GM19238 (cell line): Measurements from ENCODE around the gene BCL2A1.
"Not testable (repeated sequence)": the region's sequence is repeated elsewhere in the genome, so short reads cannot be mapped to it uniquely, and the experiment has no call there.

ENCODE experiments used
- DNase-seq: peaks from one replicate; pipeline ENCODE4 v3.0.0; 2011; ENCODE audit warnings: low spot score; ENCODE audit not compliant: insufficient read length

The BCL2A1 gene

DNA sequence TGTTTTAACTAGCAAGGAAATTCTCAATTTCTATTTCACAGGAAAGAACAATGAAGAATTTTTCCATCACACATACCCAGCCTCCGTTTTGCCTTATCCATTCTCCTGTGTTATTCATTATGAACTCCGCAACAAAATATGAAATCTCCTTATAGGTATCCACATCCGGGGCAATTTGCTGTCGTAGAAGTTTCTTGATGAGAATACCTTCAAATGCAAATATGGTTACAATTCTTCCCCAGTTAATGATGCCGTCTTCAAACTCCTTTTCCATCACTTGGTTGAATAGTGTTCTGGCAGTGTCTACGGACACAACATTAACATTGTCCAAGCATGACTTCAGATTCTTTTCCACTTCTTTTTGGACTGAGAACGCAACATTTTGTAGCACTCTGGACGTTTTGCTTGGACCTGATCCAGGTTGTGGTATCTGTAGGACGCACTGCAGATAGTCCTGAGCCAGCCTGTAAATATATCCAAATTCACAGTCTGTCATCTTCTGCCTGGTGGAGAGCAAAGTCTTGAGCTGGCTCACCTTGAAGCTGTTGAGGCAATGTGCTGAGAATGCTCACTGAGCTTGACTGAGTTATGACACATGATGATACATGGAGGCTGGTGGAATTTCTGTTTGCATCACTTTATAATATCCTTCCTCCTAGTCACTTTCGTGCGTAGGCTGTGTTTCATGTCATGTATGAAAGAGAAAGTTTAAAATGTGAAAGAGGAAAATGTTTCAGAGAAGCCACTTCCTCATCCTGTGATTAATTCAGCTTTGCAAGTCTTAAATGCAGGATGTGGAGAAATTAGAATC is at the start of gene BCL2A1:
TSS of gene BCL2A1 (minus strand) at position 573 of the 811 bp plus-strand sequence. CDS start at position 496, 77 bp downstream.
- DNase-seq, result no peak

DNA sequence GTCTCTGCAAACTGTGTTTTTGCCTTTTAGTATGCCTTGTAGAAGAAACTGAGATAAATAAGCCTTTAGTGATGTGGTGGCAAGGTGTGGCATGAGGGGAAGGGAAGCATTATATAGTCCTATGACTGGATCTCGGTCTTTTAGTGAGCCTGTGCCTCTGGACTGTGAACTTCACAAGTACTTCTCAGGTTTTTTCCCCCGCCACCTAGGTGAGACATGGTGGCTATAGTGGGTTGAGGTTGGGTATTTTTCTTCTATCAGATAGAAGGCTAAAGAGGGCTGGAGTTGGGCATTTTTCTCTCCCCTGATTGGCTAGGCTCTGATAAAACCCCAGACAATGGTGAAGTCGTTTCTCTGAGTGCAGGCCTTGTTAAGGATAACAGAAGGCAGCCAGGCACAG is 49.7 kb upstream of the BCL2A1 start:
- DNase-seq, result no peak

DNA sequence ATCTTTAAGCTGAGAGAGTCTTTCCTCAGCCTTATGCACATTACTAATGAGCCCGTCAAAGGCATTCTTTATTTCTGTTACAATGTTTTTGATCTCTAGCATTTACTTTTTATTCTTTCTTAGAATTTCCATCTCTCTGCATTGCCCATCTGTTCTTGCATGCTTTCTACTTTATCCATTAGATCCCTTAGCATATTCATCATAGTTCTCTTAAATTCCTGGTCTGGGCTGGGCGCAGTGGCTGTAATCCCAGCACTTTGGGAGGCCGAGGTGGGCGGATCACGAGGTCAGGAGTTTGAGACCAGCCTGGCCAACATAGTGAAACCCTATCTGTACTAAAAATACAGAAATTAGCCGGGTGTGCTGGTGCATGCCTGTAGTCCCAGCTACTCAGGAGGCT is 49.2 kb upstream of the BCL2A1 start:
- DNase-seq, result not testable (repeated sequence)

DNA sequence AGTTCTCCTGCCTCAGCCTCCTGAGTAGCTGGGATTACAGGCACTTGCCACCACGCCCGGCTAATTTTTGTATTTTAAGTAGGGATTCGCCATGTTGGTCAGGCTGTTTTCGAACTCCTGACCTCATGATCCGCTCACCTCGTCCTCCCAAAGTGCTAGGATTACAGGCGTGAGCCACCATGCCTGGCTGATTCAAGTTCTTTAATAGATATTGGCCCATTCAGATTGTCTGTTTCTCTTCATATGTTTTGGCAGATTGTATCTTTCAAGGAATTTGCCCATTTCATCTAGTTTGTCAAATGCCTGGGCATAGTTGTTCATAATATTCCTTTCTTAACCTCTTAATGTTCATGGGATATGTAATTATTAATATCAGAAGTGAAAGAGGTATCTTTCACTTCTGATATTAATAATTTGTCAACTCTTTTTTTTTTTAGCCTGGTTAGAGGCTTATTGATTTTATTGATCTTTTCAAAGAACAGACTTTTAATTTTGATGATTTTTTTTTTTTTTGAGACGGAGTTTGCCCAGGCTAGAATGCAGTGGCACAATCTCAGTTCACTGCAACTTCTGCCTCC is 48.3 kb upstream of the BCL2A1 start:
- DNase-seq, result no peak

DNA sequence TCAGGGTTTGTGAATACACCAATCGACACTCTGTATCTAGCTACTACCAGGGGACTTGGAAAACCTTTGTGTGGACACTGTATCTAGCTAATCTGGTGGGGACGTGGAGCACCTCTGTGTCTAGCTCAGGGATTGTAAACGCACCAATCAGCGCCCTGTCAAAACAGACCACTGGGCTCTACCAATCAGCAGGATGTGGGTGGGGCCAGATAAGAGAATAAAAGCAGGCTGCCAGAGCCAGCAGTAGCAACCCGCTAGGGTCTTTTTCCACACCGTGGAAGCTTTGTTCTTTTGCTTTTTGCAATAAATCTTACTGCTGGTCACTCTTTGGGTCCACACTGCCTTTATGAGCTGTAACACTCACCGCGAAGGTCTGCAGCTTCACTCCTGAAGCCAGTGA is 46.1 kb upstream of the BCL2A1 start:
- DNase-seq, result not testable (repeated sequence)

DNA sequence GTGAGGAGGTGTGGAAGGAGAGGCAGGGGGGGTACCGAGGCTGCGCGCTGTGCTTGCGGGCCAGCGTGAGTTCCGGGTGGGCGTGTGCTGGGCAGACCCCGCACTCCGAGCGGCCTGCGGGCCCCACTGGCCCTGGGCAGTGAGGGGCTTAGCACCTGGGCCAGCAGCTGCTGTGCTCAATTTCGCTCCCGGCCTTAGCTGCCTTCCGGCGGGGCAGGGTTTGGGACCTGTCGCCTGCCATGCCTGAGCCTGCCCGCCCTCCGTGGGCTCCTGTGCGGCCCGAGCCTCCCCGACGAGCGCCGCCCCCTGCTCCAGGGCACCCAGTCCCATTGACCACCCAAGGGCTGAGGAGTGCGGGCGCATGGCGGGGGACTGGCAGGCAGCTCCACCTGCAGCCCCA is 45.5 kb upstream of the BCL2A1 start:
- not testable (repeated sequence) for DNase-seq

DNA sequence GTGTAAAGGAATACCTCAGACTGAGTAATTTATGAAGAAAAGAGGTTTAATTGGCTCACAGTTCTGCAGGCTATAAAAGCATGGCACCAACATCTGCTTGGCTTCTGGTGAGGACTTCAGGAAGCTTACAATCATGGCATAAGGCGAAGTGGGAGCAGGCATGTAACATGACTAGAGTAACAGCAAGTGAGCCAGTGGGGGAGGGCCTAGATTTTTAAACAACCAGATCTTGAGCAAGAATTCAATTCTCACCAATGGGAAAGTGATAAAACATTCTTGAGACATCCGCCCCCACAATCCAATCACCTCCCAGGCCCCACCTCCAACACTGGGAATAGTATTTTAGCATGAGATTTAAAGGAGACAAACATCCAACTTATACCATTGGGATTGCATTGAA is 44.2 kb upstream of the BCL2A1 start:
- no peak for DNase-seq

DNA sequence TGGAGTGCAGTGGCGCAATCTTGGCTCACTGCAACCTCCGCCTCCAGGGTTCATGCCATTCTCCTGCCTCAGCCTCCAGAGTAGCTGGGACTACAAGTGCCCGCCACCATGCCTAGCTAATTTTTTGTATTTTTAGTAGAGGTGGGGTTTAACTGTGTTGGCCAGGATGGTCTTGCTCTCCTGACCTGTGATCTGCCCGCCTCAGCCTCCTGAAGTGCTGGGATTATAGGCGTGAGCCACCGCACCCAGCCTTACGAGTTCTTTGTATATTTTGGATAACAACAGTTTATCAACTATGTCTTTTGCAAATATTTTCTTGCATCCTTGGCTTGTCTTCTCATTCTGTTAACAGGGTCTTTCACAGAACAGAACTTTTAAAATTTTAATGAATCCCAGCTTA is 43.2 kb upstream of the BCL2A1 start:
- not testable (repeated sequence) for DNase-seq

DNA sequence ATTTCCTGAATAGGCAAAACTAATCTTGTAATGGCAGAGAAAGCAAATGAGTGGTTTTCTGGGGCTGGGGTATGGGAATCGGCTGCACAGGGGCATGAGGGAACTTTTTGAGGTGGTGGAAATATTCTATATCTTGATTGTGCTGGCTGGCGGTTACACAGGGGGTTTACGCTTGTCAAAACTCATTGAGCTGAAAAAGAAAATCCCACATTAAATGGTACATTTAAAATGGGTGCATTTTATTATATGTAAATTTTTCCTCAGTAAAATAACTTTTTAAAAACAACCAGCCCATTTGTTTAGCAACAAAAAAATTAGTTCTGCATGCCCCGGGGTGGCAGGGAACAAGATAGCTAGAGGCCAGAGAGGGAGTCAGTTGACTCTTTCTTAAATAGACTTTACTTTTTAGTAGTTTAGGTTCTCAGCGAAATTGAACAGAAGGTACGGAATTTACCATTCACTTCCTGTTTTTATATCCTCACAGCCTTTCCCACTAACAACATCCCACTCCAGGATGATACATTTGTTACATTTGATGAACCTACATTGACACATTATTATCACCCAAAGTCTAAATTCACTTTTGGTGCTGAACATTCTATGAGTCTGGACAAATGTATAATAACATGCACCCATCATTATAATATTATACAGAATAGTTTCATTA is 41.2 kb upstream of the BCL2A1 start:
- DNase-seq, result no peak

DNA sequence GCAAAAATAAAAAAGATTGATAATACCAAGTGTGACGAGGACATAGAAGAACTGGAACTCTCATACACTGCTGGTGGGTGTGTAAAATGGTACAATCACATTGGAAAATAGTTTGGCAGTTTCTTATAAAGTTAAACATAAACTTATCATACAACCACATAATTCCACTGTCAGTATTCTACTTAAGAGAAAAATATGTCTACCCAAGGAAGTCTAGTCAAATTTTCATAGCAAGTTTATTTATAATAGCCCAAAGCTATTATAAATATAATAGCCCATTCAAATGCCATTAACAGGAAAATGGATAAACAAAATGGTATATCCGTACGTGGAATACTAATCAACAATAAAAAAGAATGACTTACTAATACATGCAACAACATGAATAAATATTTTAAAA is 40.6 kb upstream of the BCL2A1 start:
- DNase-seq, result no peak

DNA sequence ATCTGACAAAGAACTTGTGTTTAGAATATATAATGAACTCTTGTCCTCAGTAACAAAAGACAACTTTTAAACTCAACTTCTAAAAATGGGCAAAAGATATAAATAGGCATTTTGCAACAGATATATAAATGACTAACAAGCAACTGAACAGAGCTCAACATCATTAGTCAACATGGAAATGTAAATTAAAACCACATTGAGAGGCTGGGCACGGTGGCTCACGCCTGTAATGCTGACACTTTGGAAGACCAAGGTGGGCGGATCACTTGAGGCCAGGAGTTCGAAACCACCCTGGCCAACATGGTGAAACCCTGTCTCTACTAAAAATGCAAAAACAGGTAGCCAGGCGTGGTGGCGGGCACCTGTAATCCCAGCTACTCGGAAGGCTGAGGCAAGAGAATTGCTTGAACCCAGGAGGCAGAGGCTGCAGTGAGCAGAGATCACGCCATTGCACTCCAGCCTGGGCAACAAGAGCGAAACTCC is 40.1 kb upstream of the BCL2A1 start:
- DNase-seq, result not testable (repeated sequence)

DNA sequence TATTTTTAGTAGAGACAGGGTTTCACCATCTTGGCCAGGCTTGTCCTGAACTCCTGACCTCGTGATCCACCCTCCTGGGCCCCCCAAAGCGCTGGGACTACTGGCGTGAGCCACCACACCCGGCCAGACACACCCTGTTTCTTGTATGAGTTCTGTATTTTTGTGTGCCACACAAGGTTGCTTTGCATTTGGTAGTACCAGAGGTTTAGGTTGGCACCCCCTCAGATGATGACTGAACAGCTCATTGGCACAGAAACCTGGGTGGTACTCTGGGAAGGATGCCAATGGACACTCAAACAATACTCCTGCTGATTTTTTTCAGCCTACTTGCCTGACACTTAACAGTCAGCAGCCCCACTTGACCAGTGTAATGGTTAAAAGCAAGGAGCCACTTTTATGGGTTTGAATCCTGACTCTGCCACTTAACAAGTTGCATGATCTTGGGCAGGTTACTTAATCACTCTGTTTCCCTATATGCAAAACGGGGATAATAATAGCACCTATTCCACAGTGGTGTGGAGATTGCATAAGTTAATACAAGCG is 39.2 kb upstream of the BCL2A1 start:
- DNase-seq, result no peak

DNA sequence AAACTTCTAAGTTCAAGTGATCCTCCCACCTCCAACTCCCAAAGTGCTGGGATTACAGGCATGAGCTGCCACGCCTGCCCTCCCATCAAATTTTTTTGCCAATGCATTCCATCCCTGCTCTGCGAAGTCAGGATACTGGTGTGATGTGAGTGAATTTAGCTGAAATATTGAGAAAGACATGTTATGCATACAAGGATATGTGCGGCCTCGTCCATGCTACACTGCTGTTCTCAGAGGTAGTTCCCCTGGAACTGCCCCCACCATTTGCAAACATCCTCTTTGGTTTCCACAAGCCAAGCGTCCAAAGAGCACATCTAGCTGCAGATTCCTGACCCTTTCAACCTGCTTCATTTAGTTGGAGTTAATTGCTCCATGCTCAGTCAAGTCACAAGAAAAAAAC is 36.5 kb upstream of the BCL2A1 start:
- DNase-seq, result no peak

DNA sequence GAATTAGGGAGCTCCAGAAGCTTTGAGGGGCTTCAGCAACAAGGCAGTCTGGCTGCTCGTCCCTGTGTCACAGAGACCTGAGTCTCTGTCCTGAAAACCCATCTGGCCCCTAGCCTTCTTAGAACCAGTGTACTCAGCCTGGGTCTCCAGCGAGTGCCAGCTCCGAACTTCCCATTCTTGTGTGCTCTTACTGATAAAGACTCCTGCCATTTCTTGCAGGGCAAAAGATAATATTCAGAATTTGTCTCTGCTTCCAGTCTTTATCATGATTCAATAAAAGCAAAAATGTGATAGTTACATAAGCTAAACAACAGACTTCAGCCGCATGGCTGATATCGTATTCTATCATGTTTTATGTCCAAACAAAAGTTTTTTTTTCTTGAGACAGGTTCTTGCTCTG is 36.0 kb upstream of the BCL2A1 start:
- no peak for DNase-seq

DNA sequence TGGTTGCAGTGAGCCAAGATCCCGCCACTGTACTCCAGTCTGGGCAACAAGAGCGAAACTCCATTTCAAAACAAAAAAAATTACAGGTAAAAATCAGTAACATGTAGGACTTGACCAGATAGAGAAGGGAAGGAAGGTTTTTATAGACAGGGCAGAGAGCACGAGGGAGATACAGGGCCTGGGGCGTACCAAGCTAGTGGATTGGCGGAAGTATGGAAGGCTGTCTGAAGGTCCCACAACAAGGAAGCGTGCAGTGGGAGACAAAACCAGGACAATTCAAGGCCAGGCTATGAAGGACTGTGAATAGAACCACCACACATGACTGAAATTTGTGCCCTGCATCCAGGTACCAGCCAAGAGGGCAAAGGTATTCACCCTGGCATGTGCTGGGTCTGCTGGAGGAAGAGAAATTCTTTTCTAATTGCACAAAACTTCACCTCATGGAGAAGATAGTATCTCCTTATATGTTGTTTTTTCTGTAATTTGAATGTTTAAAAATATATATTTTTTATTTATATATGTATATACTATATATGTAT is 33.0 kb upstream of the BCL2A1 start:
- DNase-seq, result no peak

DNA sequence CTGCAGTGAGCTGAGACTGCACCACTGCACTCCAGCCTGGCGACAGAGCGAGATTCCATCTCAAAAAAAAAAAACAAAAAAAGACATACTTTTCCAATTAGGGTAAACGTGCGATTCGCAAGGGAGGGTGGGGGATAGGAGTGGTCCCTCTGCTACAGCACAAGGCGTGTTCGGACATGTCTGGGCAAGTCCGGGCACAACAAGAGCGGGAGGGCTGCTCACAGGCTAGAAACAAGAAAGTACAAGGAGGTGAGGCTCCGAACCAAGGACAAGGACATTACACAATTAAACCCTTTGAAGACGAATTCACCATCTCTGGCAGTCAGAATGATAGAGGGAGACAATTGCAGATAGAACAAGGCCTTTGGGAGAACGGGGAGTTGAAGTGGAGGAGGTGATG is 32.2 kb upstream of the BCL2A1 start:
- no peak for DNase-seq

DNA sequence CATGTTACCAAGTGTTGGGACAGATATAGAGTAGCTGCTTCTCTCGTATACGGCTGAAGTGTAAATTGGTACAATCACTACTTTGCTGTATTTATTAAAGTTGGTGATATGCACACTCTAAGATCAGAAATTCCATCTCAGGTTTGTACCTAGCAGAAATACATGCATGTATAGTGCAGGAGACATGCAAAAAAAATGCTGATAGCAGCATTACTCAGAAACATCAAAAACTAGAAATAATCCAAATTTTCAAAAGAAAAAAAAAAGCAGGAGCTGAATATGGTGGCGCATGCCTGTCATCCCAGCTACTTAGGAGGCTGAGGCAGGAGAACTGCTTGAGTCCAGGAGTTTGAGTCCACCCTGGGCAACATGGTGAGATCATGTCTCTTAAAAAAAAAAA is 31.3 kb upstream of the BCL2A1 start:
- DNase-seq, result no peak

DNA sequence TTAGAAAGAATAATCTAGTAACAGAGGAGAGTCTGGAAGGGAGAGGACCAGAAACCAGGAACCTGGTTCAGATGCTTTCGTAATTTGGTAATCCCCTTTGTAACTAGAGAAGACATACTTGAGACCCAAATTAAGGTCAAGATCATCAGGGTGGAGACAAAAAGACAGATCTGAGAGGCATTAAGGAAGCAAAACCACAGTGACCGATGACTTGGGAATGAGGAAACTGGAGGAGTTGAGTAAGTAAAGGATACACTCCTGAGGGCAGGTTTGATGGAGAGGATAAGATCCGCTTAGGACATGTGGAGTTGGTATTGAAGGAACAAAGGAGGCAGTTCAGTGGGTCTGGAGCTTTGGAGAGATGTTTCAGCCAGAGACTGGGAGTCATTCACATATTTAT is 23.6 kb upstream of the BCL2A1 start:
- DNase-seq, result no peak

DNA sequence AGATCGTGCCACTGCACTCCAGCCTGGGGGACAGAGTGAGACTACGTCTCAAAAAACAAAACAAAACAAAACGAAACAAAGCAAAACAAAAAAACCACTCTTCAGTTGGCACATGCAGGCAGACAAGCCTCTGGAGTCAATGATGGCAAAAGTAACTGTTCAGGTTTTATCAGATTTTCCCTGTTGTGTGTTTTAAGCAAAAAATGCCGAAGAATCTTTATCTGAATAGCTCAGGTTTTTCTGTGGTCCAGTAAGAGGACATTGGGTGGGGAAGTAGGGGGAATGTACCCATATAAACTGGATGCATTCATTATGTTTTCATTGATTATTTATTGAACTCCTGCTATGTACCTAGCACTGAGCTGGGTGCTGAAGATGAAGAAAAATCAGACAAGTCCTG is 20.8 kb upstream of the BCL2A1 start:
- DNase-seq, result no peak

DNA sequence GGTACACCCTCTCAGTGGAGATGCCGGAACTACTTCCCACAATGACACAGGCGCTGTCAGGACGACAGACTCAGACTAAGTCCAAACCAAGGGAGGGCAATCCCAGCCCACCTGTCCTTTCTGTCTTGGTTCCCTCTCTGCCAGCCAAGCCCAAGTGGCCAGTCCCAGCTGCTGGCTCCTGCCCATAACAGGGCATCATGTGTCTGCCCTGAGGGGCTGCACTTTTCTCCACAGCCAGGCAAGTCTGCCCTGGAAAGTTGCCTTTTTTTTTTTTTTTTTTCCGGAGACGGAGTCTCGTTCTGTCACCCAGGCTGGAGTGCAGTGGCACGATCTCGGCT is 20.0 kb upstream of the BCL2A1 start:
- DNase-seq, result no peak

DNA sequence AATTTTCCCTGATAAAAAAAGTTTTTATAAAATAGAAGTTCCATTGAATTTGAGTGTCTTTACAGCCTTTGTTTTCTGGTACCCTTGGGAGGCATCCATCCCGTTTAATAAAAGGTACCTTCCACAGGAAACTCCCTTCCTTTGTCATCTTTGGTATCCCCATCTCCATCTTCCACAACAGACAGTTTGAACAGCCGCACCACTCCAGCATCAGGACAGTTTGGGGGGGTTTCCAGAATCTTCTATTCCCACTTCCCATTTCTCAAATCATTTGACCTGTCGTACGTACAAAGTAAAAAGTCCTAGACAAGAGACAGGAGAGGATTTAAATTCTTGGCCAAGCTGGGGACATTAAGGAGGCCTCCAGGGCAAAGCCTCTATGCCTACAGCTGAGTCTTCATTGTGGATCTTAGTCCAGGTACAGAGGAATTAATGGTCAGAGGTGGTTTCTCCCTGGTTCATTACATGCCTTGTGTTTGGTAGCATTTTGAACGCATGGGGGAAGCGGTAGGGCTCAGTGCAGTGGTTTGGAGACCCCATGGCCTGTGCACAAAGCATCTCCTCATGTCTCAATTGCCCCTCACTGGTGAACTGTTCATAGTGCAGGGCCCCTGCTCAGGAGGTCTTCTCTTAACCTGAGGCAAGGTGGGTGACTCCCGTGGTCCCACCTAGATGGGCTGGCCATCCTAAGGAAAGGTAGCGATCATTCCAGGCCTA is 19.4 kb upstream of the BCL2A1 start:
- DNase-seq, result no peak
